NOMO-1 (cell line): Measurements from ENCODE around the gene MNT.

Source experiments
- DNase-seq, 2 experiments: peaks; one replicate each; lab custom pipeline; 2025; ENCODE audit not compliant: unreplicated experiment in 2 of 2; lab: John Stamatoyannopoulos, UW

Gene MNT

DNA sequence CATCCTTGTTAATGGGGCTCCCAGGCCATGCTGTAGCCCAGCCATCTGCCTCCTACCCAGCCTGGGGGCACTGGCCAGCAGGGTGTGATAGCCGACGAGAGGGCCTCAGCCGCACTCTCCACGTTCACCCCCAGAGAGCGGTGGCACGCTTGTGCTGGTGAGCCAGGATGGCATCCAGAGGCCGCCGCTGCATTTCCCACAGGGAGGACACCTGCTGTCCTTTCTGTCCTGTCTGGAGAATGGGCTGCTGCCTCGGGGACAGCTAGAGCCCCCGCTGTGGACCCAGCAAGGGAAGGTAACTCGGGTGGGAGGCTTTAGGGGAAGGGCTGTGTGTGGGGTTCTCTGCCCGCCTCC, 36.1 kb downstream of the MNT start:
- DNase-seq, result no peak

DNA sequence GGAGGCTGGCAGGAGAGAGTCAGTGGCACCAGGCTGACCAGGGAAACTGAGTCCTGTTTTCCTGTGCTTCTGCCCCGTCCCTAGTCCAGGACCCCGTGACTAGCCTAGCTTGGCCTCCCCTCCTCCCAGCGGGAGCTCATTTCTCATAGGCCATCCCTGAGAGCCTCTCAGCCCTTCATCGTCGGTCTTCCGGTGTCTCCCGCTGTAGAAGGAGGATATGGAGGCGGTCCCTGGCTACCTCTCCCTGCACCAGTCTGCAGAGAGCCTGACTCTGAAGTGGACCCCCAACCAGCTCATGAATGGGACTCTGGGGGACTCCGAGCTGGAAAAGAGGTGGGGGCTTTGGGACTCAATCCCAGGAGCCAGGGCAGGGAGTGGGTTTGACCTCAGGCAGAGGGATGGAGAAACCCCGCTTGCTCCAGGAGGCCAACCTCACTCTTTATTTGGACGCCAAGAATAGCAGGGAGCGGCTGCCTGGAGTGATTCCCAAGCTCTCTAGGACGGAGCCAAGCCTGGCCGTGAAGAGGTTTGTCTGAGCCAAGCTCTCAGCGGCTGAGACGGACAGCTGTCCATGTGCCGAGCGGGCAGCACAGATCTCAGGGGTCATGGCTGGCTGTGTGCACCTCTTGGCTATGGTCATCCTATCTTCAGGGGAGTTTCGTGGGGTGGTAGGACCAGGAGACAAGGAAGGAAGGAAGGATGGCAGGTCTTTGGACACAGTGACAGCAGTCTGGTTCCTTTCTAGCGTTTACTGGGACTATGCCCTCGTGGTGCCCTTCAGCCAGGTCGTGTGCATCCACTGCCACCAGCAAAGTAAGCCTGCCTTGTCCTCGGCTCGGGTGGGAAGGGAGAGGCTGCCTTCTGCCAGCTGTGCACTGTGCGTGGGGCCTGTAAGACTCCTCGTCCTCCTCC, 36.8 kb downstream of the MNT start:
- DNase-seq, result no peak

DNA sequence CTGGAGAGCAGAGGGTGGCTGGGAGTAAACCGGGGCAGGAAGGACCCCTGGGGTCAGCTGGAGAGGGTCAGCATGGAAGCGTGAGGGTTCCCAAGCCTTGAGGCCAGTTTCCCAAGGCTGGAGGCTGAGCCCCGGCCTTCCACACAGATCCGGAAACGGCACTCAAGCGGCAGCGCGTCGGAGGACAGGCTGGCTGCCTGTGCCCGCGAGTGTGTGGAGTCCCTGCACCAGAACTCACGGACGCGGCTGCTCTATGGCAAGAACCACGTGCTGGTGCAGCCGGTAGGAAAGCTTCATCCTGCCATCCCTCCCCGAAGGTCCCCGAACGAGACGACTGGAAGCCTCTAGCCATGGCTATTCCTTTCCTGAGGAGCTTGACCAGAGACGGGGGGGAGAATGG, 37.5 kb downstream of the MNT start:
- no peak for DNase-seq

DNA sequence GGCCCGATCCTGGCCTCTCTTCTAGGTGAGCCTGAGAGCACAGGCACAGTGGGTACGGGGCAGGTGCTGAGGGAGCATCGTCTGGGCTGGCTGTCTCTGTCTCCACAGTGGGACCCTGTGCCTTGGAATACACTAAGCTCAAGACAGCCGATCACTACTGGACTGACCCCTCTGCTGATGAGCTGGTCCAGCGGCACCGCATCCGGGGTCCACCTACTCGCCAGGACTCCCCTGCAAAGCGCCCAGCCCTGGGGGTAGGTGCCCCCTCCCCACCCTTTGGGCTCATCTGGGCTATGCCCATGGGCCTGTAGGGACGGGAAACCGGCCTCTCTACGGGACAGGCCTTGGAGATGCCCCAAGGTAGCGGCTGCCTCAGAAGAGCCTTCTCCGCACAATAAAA, 38.0 kb downstream of the MNT start:
- no peak for DNase-seq

DNA sequence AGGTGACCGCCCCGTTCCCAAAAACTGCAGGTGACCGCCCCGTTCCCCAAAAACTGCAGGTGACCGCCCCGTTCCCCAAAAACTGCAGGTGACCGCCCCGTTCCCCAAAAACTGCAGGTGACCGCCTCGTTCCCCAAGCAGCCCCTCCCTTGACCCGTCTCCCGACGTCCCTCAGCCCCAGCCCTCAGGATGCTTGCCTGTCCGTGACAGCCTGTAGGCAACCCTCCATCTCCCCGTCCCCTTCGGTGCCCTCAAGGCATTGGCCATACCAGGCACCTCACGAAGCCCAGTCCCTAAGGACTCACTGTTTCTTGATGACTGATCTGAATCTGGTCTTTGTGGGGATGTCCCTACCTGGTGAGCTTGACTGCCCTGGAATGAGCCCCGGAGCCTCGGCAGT, 38.4 kb downstream of the MNT start:
- no peak for DNase-seq

DNA sequence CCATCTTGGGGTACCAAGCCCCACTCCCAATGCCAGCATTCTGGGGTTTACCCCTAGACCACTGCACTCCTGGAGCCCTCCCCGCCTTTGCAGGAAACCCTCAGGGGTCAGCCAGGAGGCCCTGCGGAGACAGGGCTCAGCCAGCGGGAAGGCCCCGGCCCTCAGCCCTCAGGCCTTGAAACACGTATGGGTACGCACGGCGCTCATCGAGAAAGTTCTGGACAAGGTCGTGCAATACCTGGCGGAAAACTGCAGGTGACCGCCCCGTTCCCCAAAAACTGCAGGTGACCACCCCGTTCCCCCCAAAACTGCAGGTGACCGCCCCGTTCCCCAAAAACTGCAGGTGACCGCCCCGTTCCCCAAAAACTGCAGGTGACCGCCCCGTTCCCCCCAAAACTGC, 38.8 kb downstream of the MNT start:
- DNase-seq, result no peak

DNA sequence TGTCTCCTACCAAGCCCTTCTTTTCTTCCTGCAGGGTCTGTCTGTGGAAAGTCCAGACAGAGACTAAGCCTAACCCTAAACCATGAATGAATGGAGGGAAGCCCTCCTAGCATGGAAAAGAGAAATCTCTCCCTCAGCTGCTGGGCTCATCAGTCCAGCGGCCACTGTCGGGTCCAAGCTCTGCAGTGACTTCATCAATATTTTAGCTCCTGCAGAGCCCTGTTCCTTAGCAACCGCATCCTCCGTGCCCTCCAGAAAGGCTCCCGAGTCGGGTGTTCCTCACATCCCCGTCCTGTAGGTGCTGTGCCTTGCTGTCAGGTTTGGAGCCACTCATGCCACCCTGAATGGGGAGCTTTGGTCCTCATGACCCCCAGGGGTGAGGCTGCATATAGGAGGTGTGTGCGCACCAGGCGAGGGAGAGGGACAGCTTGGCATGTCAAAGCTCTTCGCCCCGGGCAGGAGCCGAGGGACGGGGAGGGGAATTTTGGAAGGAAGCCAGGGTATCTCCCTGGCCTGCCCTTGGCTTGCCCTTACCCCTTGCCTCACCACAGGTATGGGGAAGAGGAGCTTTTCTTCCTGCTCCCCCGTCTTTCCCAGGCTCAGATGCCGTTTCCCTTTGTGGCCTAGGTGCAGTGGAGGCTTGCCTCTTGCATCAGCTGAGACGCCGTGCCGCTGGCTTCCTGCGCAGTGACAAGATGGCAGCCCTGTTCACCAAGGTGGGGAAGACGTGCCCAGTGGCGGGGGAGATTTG, 39.7 kb downstream of the MNT start:
- DNase-seq, result no peak

DNA sequence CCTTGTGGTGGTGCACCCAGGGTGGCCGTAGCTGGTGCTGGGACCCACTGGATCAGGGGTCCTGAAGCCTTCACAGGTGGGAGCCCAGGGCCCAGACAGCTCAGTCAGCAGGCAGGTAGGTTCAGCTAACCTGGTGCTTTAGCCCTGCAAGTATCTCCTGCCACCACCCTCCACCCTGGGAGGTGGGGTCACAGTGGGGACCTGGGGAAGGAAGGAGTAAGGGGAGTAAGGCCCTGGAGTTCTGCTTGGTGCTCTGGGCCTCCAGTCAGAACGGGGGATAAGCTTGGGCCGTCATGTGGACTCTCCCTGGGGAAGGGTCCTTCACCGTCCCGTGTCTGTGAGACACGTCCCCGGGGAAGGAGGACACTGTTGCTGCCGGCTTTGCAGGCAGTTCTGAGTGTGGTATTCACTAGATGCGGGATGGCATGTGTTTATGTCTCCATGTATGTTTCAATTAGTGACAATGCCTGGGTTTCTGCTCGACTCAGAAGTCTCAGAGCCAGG, 42.9 kb downstream of the MNT start:
- DNase-seq, result no peak

DNA sequence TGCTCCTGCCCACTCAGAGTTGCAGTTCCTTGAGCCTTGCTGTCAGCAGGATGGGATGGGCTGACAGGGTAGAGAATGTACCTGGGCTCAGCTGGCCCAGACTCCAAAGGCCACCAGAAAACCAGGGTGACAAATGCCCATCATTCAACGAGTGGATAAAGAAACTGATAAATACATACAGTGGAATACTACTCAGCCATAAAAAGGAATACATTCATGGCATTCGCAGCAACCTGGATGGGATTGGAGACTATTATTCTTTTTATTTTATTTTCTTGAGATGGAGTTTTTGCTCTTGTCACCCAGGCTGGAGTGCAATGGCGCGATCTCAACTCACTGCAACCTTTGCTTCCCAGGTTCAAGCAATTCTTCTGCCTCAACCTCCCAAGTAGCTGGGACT, 43.6 kb downstream of the MNT start:
- DNase-seq, result no peak

DNA sequence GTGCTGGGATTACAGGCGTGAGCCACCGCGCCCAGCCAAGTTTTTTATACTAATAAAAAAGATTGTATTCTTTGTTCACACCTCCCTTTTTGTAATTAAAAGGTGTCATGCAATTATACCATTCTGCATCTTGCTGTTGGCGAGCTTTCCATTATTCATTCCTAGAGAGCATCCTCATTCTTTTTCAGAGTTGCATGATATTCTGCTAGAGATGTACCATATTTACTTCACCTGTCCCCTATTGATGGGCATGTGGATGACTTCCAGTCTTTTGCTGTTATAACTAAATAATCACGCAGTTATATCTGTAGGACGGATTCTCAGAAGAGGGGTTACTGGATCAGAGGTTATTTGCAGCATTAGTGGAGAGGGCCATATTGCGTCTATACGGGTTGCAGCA, 46.5 kb downstream of the MNT start:
- DNase-seq, result no peak

DNA sequence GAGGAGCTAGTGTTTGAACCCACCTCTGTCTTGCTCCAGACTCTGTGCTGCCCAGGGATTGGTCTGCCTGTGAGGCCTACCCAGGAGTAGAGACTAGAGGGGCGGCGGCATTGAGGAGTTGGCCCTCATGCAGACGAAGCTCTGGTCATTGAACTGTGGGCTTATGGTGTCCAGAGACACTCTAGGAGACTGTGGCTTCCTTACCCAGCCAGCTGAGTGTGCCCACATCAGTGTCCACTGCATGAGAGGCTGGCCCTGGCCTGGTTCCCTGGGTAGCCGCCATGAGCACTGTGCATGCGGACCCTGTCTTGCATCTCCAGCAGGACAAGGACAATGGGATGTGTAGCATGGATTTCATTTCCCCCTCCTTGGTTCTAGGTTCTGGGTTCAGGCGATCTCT, 49.6 kb downstream of the MNT start:
- no peak for DNase-seq

DNA sequence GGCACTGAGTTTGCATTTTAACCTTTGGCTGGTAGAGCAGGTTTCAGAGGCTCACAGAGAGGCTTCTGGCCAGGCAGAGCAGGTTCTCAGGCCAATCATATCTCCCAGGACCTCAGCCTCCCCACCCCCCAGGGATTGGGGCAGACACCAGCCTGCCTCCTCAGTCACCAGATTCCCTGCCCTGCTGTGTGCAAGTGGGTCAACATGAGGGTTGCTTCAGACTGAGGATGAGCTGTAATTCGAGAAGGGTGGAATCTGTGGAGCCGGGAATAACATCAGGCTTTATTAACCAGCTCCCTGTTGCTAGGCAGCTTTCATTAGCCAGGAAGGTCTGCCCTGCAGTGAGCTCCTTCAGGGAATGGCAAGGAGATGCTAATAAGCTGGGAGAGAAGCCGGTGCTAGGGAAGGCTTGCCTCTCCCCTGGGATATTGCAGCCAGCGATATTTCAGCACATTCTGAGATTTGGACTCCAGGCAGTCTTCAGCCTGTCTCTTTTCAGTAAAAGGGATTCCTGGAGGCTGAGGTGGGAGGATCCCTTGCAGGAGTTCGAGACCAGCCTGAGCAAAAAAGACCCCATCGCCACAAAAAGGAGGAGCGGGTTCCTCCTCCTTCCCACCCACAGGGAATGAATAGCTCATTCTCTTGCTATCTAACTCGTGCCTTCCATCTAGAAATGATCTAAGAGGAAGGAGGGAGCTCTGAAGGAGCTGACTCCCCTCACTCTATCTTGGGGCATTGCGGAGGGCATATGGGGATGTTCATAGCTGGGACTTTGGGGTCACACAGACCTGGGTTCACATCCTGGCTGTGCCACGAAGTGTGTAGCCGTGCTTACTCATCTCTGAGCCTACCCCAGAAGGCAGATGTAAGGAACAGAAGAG, 52.8 kb downstream of the MNT start:
- no peak for DNase-seq

DNA sequence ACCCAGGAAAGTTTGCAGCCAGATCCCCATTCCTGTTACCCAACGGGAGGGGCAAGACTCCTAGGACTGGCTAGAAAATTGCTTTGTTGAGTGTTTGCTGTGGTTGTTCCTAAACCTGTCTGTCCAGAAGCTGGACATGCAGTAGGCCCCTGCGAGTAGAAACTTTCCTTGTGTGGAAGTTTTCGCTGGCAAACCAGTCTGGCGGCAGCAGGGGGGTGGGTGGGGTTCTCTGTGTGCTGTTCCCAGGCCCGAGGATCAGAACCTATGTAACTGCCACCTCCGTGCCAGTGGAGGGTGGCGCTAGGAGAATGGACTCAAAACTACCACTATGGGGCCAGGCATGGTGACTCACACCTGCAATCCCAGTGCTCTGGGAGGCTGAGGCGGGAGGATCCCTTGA, 54.4 kb downstream of the MNT start:
- DNase-seq, result no peak

DNA sequence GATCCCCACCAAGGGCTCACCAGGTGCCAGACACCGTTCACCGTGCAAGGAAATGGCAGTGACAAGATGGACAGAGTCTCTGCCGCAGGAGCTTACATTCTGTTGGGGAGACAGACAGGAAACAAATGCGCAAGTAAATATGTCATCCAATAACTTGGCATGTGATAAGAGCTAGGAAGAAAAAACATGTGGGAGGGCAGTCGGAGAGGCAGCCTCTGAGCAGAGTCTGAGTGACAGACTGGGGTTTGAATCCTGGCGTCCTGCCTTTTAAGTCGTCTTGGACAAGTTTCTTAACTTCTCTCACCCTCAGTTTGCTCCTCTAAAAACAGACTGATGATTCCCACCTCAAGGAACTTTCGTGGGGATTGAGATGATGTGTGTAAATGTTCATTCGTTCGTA, 56.3 kb downstream of the MNT start:
- DNase-seq, result no peak

DNA sequence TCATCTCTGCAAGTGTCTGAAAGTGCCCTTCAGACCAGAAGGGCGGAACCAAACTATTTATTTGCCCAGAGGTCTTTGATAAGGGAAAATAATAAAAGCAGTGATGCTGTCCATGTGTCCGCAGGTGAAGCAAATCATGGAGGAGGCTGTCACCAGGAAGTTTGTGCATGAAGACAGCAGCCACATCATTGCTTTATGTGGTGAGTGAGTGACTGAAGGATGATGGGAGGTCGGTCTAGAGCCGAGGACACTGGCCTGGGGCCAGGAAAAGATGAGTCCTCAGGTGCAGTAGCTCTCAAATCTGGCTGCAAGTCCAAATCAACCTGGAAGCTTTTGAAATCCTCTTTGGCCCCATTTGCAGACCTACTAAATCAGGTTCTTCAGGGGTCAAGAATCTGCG, 57.4 kb downstream of the MNT start:
- no peak for DNase-seq

DNA sequence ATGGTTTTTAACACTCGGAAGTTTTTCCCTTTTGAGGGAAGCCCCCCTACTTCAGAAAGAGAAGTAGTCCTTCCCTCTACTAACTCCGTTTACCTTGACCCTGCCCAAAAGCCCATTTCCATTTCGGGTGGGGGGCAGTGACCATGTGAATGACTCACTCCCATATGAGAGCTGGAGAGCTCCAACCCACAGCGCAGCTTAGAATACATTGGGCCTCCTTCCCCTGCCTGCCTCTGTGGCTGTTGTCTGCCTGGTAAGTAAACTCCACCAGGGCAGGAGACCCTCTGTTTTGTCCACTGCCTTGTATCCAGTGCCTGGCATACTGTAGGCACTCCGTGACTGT, 62.6 kb downstream of the MNT start:
- DNase-seq, result no peak

DNA sequence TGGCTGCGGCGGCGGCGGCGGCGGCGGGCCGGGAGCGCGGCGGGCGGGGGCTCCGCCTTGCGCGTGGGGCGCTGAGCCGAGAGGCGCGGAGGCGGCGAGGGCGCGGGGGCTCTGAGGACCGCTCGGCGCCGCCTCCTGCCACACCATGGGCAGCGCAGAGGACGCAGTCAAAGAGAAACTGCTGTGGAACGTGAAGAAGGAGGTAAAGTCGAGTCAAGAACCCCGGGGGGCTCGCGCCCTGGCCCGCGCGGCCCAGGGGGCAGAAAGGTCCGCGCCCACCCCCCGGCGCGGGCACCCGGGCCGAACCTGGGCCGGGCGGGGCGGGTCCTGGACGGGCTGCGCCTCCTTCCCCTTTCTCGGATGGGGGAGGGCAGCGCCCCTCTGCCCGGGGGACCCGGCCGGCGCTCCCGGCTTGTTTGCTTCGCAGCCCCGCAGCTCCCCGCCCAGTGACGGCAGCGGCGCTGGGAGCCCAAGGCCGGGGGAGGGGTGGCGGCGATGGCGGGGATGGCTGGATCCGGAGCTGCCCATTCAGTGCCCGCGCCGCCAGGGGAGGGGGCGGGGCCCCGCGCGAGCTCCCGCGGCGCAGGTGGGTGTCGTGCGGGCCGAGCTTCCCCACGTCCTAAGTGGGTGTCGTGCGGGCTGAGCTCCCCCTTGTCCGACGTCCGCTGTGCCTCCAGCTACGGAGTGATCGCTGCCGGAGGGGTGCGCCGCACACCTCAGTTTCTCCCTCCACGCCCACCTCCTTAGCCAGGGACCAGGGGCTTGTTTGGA, 63.1 kb downstream of the MNT start:
- peak; percentile 26 to 29 for DNase-seq

DNA sequence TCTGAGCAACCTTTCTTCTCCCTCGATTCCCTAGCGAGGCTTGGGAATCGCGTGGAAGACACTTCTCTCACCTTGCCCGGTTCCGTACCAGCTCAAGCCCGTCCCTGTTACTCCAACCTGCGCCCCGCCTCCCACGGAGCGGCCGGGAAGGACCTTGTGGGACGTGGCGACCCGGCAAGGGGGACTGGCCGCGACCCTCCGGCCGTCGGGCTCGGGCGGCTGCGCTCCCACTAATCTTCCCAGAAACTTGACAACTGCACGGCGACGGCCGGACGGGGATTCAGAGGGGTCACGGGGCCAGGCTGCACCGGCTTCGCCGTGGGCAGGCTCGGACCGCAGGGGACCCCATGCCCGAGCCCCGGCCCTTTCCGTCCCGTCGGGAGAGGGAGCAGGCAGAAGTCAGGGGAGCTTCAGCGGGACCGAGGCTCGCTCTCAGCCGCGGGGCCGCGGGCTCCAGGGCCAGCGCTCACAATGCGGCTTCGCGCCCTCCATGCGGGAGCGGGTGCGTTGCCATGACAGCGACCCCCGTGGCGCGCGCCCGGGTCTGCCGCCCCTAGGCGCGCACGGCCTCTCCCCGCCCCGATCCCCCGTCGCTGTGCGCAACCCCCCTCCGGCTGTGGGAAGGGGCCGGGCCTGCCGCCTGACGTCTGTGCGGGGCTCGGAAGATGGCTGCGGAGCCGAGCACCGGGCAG, 63.9 kb downstream of the MNT start, which contains the start of gene SGSM2:
TSS of gene SGSM2 (plus strand) at position 650 of the 692 bp plus-strand sequence. CDS start 188 bp downstream, outside the sequence.
- DNase-seq, result peak; percentile 22 to 37

DNA sequence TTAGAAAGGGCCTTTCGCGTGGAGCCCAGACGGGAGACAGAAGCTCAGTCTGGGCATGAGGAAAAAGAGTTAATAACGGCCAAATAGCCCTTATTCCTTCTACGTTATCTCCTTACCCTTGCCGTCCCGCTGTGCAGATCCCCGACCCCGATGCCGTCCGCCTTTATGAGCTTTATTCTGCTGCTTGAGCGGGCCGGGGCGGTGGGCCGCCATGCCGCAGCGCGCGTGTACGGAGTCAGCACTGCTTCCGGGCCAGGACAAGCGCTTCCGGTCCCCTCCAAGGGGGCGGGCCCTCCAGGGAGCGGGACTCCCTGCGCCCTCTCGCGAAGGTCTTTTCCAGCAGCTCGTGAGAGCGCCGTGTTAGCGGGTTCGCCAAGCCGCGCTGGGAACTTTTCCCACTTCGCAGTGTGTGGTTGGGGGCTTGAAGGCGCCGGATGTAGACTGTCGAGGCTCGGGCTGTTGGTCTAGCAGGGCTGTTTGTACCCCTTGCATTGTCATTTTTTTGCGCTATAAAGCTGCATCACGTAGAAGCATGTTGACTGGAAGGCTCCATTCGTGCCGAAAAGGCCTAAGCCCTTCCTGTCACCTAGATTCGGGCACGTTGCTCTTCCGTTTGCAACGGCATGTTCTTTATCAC, 64.5 kb downstream of the MNT start, which contains the start of gene TSR1:
TSS of gene TSR1 (minus strand) at position 243 of the 637 bp plus-strand sequence. CDS start at position 213, 30 bp downstream.
- peak; percentile 81 to 85 for DNase-seq
